H1 (cell line): ENCODE measurements around the gene GRID1. TPM values are rescaled to one million over a fixed set of nuclear protein-coding genes. Genes with fewer than 3 reads are reported as not detected.

Experiments
- CTCF ChIA-PET: fragments of 300-600 bp; sonication (Branson Sonifier 250); formaldehyde crosslinking; loops from one replicate; lab custom pipeline; 2021; ENCODE audit not compliant: partially characterized antibody; lab: Charles Lee
- POLR2A ChIA-PET: fragments of 300-600 bp; sonication (Branson Sonifier 250); formaldehyde crosslinking; loops from one replicate; lab custom pipeline; 2021; ENCODE audit warnings: inconsistent platforms; ENCODE audit not compliant: partially characterized antibody; lab: Charles Lee
- DNase-seq, 2 experiments: peaks; one replicate each; pipeline versions ENCODE4 v3.0.0 to v3.0.0-alpha.2; 2010 to 2022; ENCODE audit warnings: low spot score in 2 of 2, low read depth in 1 of 2, mixed read lengths in 1 of 2
- FAIRE-seq: peaks from 2 replicates; lab custom pipeline; 2011; peaks lifted over from hg19 to GRCh38; lab: Jason Lieb, UNC
- H2AFZ ChIP-seq: 2 replicates; pipeline ENCODE4 v1.8.1; 2012; ENCODE audit warnings: low read length, inconsistent platforms
- H2AK5ac ChIP-seq: 2 replicates; pipeline ENCODE4 v1.6.1; 2013; ENCODE audit warnings: low read depth, low read length
- H2BK120ac ChIP-seq: replicated peaks from 2 replicates; pipeline ENCODE3; 2013; ENCODE audit warnings: low read depth, low read length, inconsistent platforms
- H2BK12ac ChIP-seq: 2 replicates; pipeline ENCODE4 v1.6.1; 2013; ENCODE audit warnings: low read depth, low read length
- H2BK15ac ChIP-seq: 2 replicates; pipeline ENCODE4 v1.6.1; 2013; ENCODE audit warnings: low read length
- H2BK20ac ChIP-seq: 2 replicates; pipeline ENCODE4 v1.6.1; 2013; ENCODE audit warnings: low read length
- H2BK5ac ChIP-seq: 2 replicates; pipeline ENCODE4 v1.6.1; 2013; ENCODE audit warnings: low read depth, low read length
- H3K14ac ChIP-seq: 2 replicates; pipeline ENCODE4 v1.6.1; 2013; ENCODE audit warnings: inconsistent platforms; ENCODE audit not compliant: insufficient read length
- H3K18ac ChIP-seq: 2 replicates; pipeline ENCODE4 v1.6.1; 2013; ENCODE audit warnings: low read length; ENCODE audit errors: extremely low read depth
- H3K23ac ChIP-seq: 2 replicates; pipeline ENCODE4 v1.6.1; 2013; ENCODE audit warnings: inconsistent platforms; ENCODE audit not compliant: insufficient read length
- H3K23me2 ChIP-seq: 2 replicates; pipeline ENCODE4 v1.6.1; 2013; ENCODE audit warnings: low read depth, low read length
- H3K27ac ChIP-seq: 2 replicates; pipeline ENCODE4 v1.6.1; 2011; ENCODE audit warnings: low read depth, low read length, inconsistent platforms
- H3K27me3 ChIP-seq, 4 experiments: replicated peaks in 1 of 4; 1 replicate in 1 of 4; 2 replicates in 3 of 4; pipeline versions ENCODE4 v1.6.1 to v1.8.1; 2011 to 2013; ENCODE audit warnings: low read length in 3 of 4, mild to moderate bottlenecking in 3 of 4, inconsistent platforms in 2 of 4, mixed read lengths in 2 of 4, moderate library complexity in 1 of 4; ENCODE audit not compliant: control insufficient read depth in 3 of 4, insufficient read depth in 3 of 4; ENCODE audit errors: extremely low read depth in 1 of 4
- H3K36me3 ChIP-seq, 4 experiments: 2 replicates each; pipeline versions ENCODE4 v1.6.1 to v1.8.1; 2011 to 2013; ENCODE audit warnings: mild to moderate bottlenecking in 4 of 4, low read length in 3 of 4, moderate library complexity in 2 of 4, control low read depth in 1 of 4, inconsistent platforms in 1 of 4; ENCODE audit not compliant: insufficient read depth in 4 of 4, control insufficient read depth in 2 of 4
- H3K4ac ChIP-seq: replicated peaks from 2 replicates; pipeline ENCODE3; 2013; ENCODE audit warnings: low read length, low read depth, mixed read lengths, inconsistent platforms; ENCODE audit not compliant: insufficient read length
- H3K4me1 ChIP-seq, 4 experiments: replicated peaks in 1 of 4; 1 replicate in 1 of 4; 2 replicates in 3 of 4; pipeline versions ENCODE4 v1.6.1 to v1.8.1; 2011 to 2013; ENCODE audit warnings: low read length in 3 of 4, inconsistent platforms in 2 of 4, mixed read lengths in 1 of 4; ENCODE audit not compliant: insufficient read depth in 4 of 4, control insufficient read depth in 3 of 4
- H3K4me2 ChIP-seq, 2 experiments: 2 replicates each; pipeline versions ENCODE4 v1.6.1 to v1.8.1; 2011 to 2013; ENCODE audit warnings: low read depth in 2 of 2, low read length in 2 of 2, control low read depth in 1 of 2, inconsistent platforms in 1 of 2, mild to moderate bottlenecking in 1 of 2; ENCODE audit not compliant: insufficient read depth in 1 of 2
- H3K4me3 ChIP-seq, 4 experiments: fragments of 200-600, 300-600 bp in 1 of 4; sonication (generic), shearing (Covaris generic), sonication (Bioruptor Twin) in 1 of 4; 2 replicates each; pipeline versions ENCODE4 v1.5.1 to v1.8.1; 2011 to 2016; ENCODE audit warnings: low read length in 4 of 4, low read depth in 3 of 4, control low read depth in 2 of 4, inconsistent platforms in 2 of 4, mild to moderate bottlenecking in 2 of 4, mixed read lengths in 1 of 4, moderate library complexity in 1 of 4; ENCODE audit not compliant: insufficient read depth in 2 of 4; ENCODE audit errors: extremely low read depth in 1 of 4
- H3K56ac ChIP-seq: replicated peaks from 2 replicates; pipeline ENCODE3; 2013; ENCODE audit warnings: low read depth, mild to moderate bottlenecking, mixed read lengths, low read length, inconsistent platforms; ENCODE audit not compliant: insufficient read length
- H3K79me1 ChIP-seq: 2 replicates; pipeline ENCODE4 v1.6.1; 2013; ENCODE audit warnings: low read depth, low read length, control low read depth
- H3K79me2 ChIP-seq, 2 experiments: 2 replicates each; pipeline versions ENCODE4 v1.6.1 to v1.8.1; 2012 to 2013; ENCODE audit warnings: low read length in 2 of 2, mild to moderate bottlenecking in 2 of 2, inconsistent platforms in 1 of 2; ENCODE audit not compliant: insufficient read depth in 2 of 2, control insufficient read depth in 1 of 2
- H3K9ac ChIP-seq, 4 experiments: replicated peaks in 1 of 4; 1 replicate in 1 of 4; 2 replicates in 3 of 4; pipeline versions ENCODE4 v1.6.1 to v1.8.1; 2011 to 2013; ENCODE audit warnings: low read depth in 3 of 4, low read length in 3 of 4, control low read depth in 2 of 4, mild to moderate bottlenecking in 2 of 4, moderate library complexity in 2 of 4, inconsistent platforms in 1 of 4; ENCODE audit errors: extremely low read depth in 1 of 4
- H3K9me3 ChIP-seq, 2 experiments: 2 replicates each; pipeline versions ENCODE4 v1.6.1 to v1.8.1; 2012 to 2013; ENCODE audit warnings: mild to moderate bottlenecking in 2 of 2, moderate library complexity in 2 of 2, control low read depth in 1 of 2, inconsistent platforms in 1 of 2, low read depth in 1 of 2, low read length in 1 of 2, mixed read lengths in 1 of 2; ENCODE audit not compliant: insufficient read depth in 2 of 2
- H4K20me1 ChIP-seq, 2 experiments: replicated peaks in 1 of 2; 2 replicates each; pipeline versions ENCODE3 to v1.8.1; 2011 to 2013; ENCODE audit warnings: inconsistent platforms in 2 of 2, low read length in 2 of 2, mild to moderate bottlenecking in 1 of 2; ENCODE audit not compliant: insufficient read depth in 2 of 2, control insufficient read depth in 1 of 2
- H4K5ac ChIP-seq: 2 replicates; pipeline ENCODE4 v1.6.1; 2013; ENCODE audit warnings: low read length, low read depth, mixed read lengths, inconsistent platforms; ENCODE audit not compliant: insufficient read length
- H4K8ac ChIP-seq: 2 replicates; pipeline ENCODE4 v1.8.0; 2013; ENCODE audit warnings: mild to moderate bottlenecking, moderate library complexity, low read length, inconsistent platforms; ENCODE audit not compliant: insufficient read depth; ENCODE audit errors: extremely low read depth
- H4K91ac ChIP-seq: replicated peaks from 2 replicates; pipeline ENCODE3; 2013; ENCODE audit warnings: low read length, mixed read lengths, inconsistent platforms; ENCODE audit not compliant: insufficient read length
- CBX8 ChIP-seq: fragments of 300-800, 300-1000 bp; sonication (generic); IDR thresholded peaks from 2 replicates; pipeline ENCODE4 v1.7.1; 2016; ENCODE audit warnings: low read depth, low read length, borderline replicate concordance
- CHD2 ChIP-seq: IDR thresholded peaks from 2 replicates; pipeline ENCODE4 v1.6.1; 2012; ENCODE audit warnings: low read length, improper control_type of control experiment
- KDM1A ChIP-seq: fragments of 200-600, 300-600 bp; sonication (generic); IDR thresholded peaks from 2 replicates; pipeline ENCODE4 v1.7.1; 2016; ENCODE audit warnings: mild to moderate bottlenecking, low read length, borderline replicate concordance
- WGBS, 2 experiments: shearing (Covaris generic) in 1 of 2; methylation state at CpG; one replicate each; pipeline versions ENCODE4 v1.1.6 to v1.1.7; 2013 to 2015; ENCODE audit warnings: low lambda C conversion rate in 2 of 2, mixed read lengths in 2 of 2, inconsistent platforms in 1 of 2, low coverage in 1 of 2, missing lambda C conversion rate in 1 of 2; ENCODE audit not compliant: insufficient replicate concordance in 2 of 2, insufficient coverage in 1 of 2, insufficient read length in 1 of 2; ENCODE audit errors: extremely low coverage in 1 of 2, missing lambda C conversion rate in 1 of 2; 5-methylcytosine and 5-hydroxymethylcytosine counted together
- polyA plus RNA-seq, 7 experiments: library from polyadenylated mRNA; depleted of rRNA in 3 of 7; stranded (reverse) in 5 of 7; unstranded in 2 of 7; fragments of >200 nt in 5 of 7; fragments of 200-250 nt in 2 of 7; gene quantifications; 1 replicate in 5 of 7; 2 replicates in 1 of 7; 4 replicates in 1 of 7; pipeline versions ENCODE4 v1.2.1 to v1.2.3, GENCODE V29; 2011 to 2013; ENCODE audit warnings: missing spikeins in 2 of 7, mixed read lengths in 2 of 7
- total RNA-seq: library from RNA; stranded (reverse); fragmentation: NEBNext Ultra II Directional; extraction: Animal tissue kit (Norgen Biotek cat#: 25700); gene quantifications from 2 replicates; pipeline ENCODE4 v1.2.1, GENCODE V29; 2021

GRID1 gene
- total and polyA plus RNA-seq, 2 of the 8 experiments (the other 6 are each of a cell fraction or from before 2014, with no cell fraction given) = 0.22 to 0.30 TPM

DNA sequence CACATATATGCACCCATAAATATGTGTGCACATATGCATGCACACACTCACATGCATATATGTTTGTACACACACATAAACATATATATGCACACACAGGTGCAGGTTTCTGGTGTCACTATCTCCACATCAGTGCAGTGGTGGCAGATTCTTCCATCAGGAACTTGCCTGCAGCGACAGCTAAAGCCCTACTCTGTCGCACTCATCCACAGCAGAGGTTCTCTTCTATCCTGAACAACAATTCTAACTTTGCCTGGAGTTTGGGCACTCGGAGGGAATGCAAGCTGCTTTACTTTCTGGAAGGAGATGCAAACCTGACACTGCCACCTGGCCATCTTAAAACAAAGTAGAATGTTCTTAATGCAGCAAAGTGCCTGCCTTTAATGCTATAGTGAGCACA, 745.8 kb downstream of the GRID1 start:
- H3K4me3 ChIP-seq = no peak overlapping the region
- CTCF ChIA-PET = interaction anchor here (0.5 to 1.6 kb wide), 2 partner anchors 21 to 1073 kb away, joined by 3 to 4 read pairs; no protein-coding TSS in a partner anchor
- H2BK120ac ChIP-seq = no peak overlapping the region
- no peak overlapping the region for H3K56ac ChIP-seq
- no peak overlapping the region for H2BK5ac ChIP-seq
- no peaks in the 10 kb centered on the region for H3K36me3 ChIP-seq
- no peak overlapping the region for H3K18ac ChIP-seq
- POLR2A ChIA-PET = no interaction called here
- no peaks in the 10 kb centered on the region for H3K9me3 ChIP-seq
- no peak overlapping the region for H2BK15ac ChIP-seq
- H4K20me1 ChIP-seq = no peaks in the 10 kb centered on the region
- DNase-seq (no peak), FAIRE-seq (no peak)
- H2AK5ac ChIP-seq = no peak overlapping the region
- H3K79me2 ChIP-seq = no peaks in the 10 kb centered on the region
- H3K27me3 ChIP-seq = no peaks in the 10 kb centered on the region
- H3K4me1 ChIP-seq = no peaks in the 10 kb centered on the region
- no peak overlapping the region for H3K9ac ChIP-seq
- H3K14ac ChIP-seq = no peak overlapping the region
- no peak overlapping the region for H2BK20ac ChIP-seq
- H3K4ac ChIP-seq = no peak overlapping the region
- H2BK12ac ChIP-seq = no peak overlapping the region
- H3K27ac ChIP-seq = no peak overlapping the region
- WGBS, 2 experiments = 92% methylated on average over 3 of the region's 3 CpGs; no CpG with 5 or more reads in 1 of the 2 experiments
- H3K23me2 ChIP-seq = no peaks in the 10 kb centered on the region
- H4K91ac ChIP-seq = no peak overlapping the region
- no peaks in the 10 kb centered on the region for H3K79me1 ChIP-seq
- no peak overlapping the region for H2AFZ ChIP-seq
- H4K5ac ChIP-seq = no peak overlapping the region
- H3K23ac ChIP-seq = no peak overlapping the region
- no peak overlapping the region for H4K8ac ChIP-seq
- H3K4me2 ChIP-seq = no peak overlapping the region
- TF ChIP-seq CBX8 (no peak), CHD2 (no peak), KDM1A (no peak)
